Keratinocyte (primary cell): ENCODE measurements around the gene TXNL4A. TPM values are rescaled to one million over a fixed set of nuclear protein-coding genes. Genes with fewer than 3 reads are reported as not detected.
A peak's percentile ranks its signal among the peaks of the same experiment; 100 is the strongest.

Source experiments
- DNase-seq: peaks from one replicate; pipeline ENCODE4 v3.0.0-alpha.2; 2011; ENCODE audit warnings: low read depth, missing footprints, low spot score
- FAIRE-seq: peaks from 2 replicates; lab custom pipeline; 2011; peaks lifted over from hg19 to GRCh38; lab: Jason Lieb, UNC
- H2AFZ ChIP-seq: 2 replicates; pipeline ENCODE4 v1.6.0; 2012; ENCODE audit warnings: low read length, control low read depth, inconsistent platforms; ENCODE audit not compliant: control insufficient read depth
- H3K27ac ChIP-seq: 2 replicates; pipeline ENCODE4 v1.5.1; 2011; ENCODE audit warnings: low read length; ENCODE audit not compliant: control insufficient read depth, insufficient read depth
- H3K27me3 ChIP-seq: 3 replicates; pipeline ENCODE4 v1.6.0; 2011; ENCODE audit warnings: low read length; ENCODE audit not compliant: control insufficient read depth, insufficient read depth; ENCODE audit errors: extremely low read depth
- H3K36me3 ChIP-seq, 2 experiments: 2 replicates in 1 of 2; 3 replicates in 1 of 2; pipeline ENCODE4 v1.5.1; 2011; ENCODE audit warnings: low read length in 2 of 2, mild to moderate bottlenecking in 1 of 2; ENCODE audit not compliant: control insufficient read depth in 2 of 2, insufficient read depth in 2 of 2; ENCODE audit errors: extremely low read depth in 1 of 2
- H3K4me1 ChIP-seq: 3 replicates; pipeline ENCODE4 v1.5.1; 2011; ENCODE audit warnings: low read length; ENCODE audit not compliant: control insufficient read depth, insufficient read depth; ENCODE audit errors: extremely low read depth
- H3K4me2 ChIP-seq: 3 replicates; pipeline ENCODE4 v1.6.0; 2011; ENCODE audit warnings: low read depth, low read length; ENCODE audit not compliant: control insufficient read depth, insufficient read depth; ENCODE audit errors: extremely low read depth
- H3K4me3 ChIP-seq, 3 experiments: fragments of 200-600 bp in 1 of 3; sonication (generic) in 1 of 3; 2 replicates in 2 of 3; 3 replicates in 1 of 3; pipeline ENCODE4 v1.5.1; 2011 to 2016; ENCODE audit warnings: low read length in 3 of 3, mild to moderate bottlenecking in 3 of 3, control low read depth in 2 of 3, inconsistent platforms in 1 of 3, low read depth in 1 of 3, mixed read lengths in 1 of 3, mixed run types in 1 of 3, moderate library complexity in 1 of 3; ENCODE audit not compliant: control insufficient read depth in 2 of 3, insufficient read depth in 2 of 3; ENCODE audit errors: extremely low read depth in 1 of 3
- H3K79me2 ChIP-seq: 2 replicates; pipeline ENCODE4 v1.6.0; 2012; ENCODE audit warnings: low read length; ENCODE audit not compliant: control insufficient read depth, insufficient read depth
- H3K9ac ChIP-seq: 3 replicates; pipeline ENCODE4 v1.6.0; 2011; ENCODE audit warnings: low read length; ENCODE audit not compliant: control insufficient read depth, insufficient read depth; ENCODE audit errors: extremely low read depth
- H3K9me1 ChIP-seq: 3 replicates; pipeline ENCODE4 v1.6.0; 2011; ENCODE audit warnings: low read length; ENCODE audit not compliant: control insufficient read depth, insufficient read depth; ENCODE audit errors: extremely low read depth
- H3K9me3 ChIP-seq: 2 replicates; pipeline ENCODE4 v1.5.1; 2012; ENCODE audit warnings: low read depth, low read length; ENCODE audit not compliant: control insufficient read depth
- H4K20me1 ChIP-seq: 3 replicates; pipeline ENCODE4 v1.6.0; 2011; ENCODE audit warnings: low read length; ENCODE audit not compliant: control insufficient read depth, insufficient read depth; ENCODE audit errors: extremely low read depth
- CTCF ChIP-seq, 3 experiments: IDR thresholded peaks in 1 of 3; conservative IDR thresholded peaks in 1 of 3; optimal IDR thresholded peaks in 1 of 3; 2 replicates in 2 of 3; 3 replicates in 1 of 3; pipeline versions ENCODE3 to v1.5.1; 2011; ENCODE audit warnings: low read length in 3 of 3, mild to moderate bottlenecking in 3 of 3, moderate library complexity in 2 of 3, control low read depth in 1 of 3, inconsistent platforms in 1 of 3; ENCODE audit not compliant: insufficient read depth in 2 of 3; ENCODE audit errors: extremely low read depth in 1 of 3
- EZH2 ChIP-seq: IDR thresholded peaks from one replicate; pipeline ENCODE4 v1.6.1; 2012; ENCODE audit warnings: inconsistent platforms, mild to moderate bottlenecking, low read length, moderate library complexity
- dilution Hi-C: fragments of 300-500 bp; cut with MboI; formaldehyde crosslinking; loops from one replicate; pipeline ENCODE4 v1.7.0; 2020; ENCODE audit warnings: low sequenced_read_pairs; ENCODE audit not compliant: extremely low pct_ligation_motif_present
- polyA plus RNA-seq, 5 experiments: library from polyadenylated mRNA; depleted of rRNA in 3 of 5; stranded (reverse) in 3 of 5; stranded (forward) in 1 of 5; unstranded in 1 of 5; fragments of >200 nt; gene quantifications; 1 replicate in 1 of 5; 2 replicates in 3 of 5; 3 replicates in 1 of 5; pipeline versions ENCODE4 v1.2.1 to v1.2.3, GENCODE V29; 2011 to 2012; ENCODE audit warnings: missing spikeins in 2 of 5, low read depth in 1 of 5, low replicate concordance in 1 of 5

The TXNL4A gene
- polyA plus RNA-seq, 1 donor (not counting 4 experiments of a cell fraction or from before 2014, with no cell fraction given): 142 TPM

GRCh38 chr18:79964330-79965118 is 23.8 kb downstream of the TXNL4A start, which contains the start of gene HSBP1L1:
Gene HSBP1L1, plus strand, starts transcription at chr18:79964643. Its CDS starts 93 bp downstream, at chr18:79964736.
- peaks cover 40% of the 10 kb centered on the region for H3K4me1 ChIP-seq
- H3K4me3 ChIP-seq: peak within 1 kb of the TSS; percentile 76 to 83 (median 83)
- TF ChIP-seq CTCF (optimal IDR thresholded peaks at IDR 0.05 in 1 of 3, IDR thresholded peaks at IDR 0.05 in 1 of 3, conservative IDR thresholded peaks at IDR 0.05 in 1 of 3; ENCODE audit: extremely low read depth in 1 of 3, insufficient read depth in 2 of 3, low read length in 3 of 3) (peak in 1 of 3 experiments; percentile 44), EZH2 (no peak)
- H4K20me1 ChIP-seq: no peaks in the 10 kb centered on the region
- no peaks in the 10 kb centered on the region for H3K9me3 ChIP-seq
- no peaks in the 10 kb centered on the region for H3K27me3 ChIP-seq
- H2AFZ ChIP-seq: peak within 1 kb of the TSS; percentile 83
- H3K4me2 ChIP-seq: peak within 1 kb of the TSS; percentile 95
- no peaks in the 10 kb centered on the region for H3K9me1 ChIP-seq
- peak within 1 kb of the TSS; percentile 85 for H3K9ac ChIP-seq
- H3K27ac ChIP-seq: peak within 1 kb of the TSS; percentile 90
- dilution Hi-C loops: no loop called here
- peaks cover 17% of the 10 kb centered on the region for H3K79me2 ChIP-seq
- no peak for DNase-seq
- FAIRE-seq: no peak
- peaks cover 7 to 8% of the 10 kb centered on the region in 2 experiments for H3K36me3 ChIP-seq

GRCh38 chr18:79963658-79964329 is 24.6 kb downstream of the TXNL4A start:
- no peak for FAIRE-seq
- no peak for DNase-seq
- peaks cover 14% of the 10 kb centered on the region for H3K79me2 ChIP-seq
- no peak overlapping the region for H3K4me2 ChIP-seq
- H3K9me1 ChIP-seq: no peaks in the 10 kb centered on the region
- no peaks in the 10 kb centered on the region for H3K27me3 ChIP-seq
- peaks cover 7 to 8% of the 10 kb centered on the region in 2 experiments for H3K36me3 ChIP-seq
- peak overlapping the region in 1 of 3 experiments; percentile 83 for H3K4me3 ChIP-seq
- H2AFZ ChIP-seq: no peak overlapping the region
- H3K4me1 ChIP-seq: peaks cover 41% of the 10 kb centered on the region
- dilution Hi-C loops: no loop called here
- H3K27ac ChIP-seq: no peak overlapping the region
- TF ChIP-seq EZH2 (no peak), CTCF (optimal IDR thresholded peaks at IDR 0.05 in 1 of 3, IDR thresholded peaks at IDR 0.05 in 1 of 3, conservative IDR thresholded peaks at IDR 0.05 in 1 of 3; ENCODE audit: extremely low read depth in 1 of 3, insufficient read depth in 2 of 3, low read length in 3 of 3) (no peak)
- no peaks in the 10 kb centered on the region for H4K20me1 ChIP-seq
- no peaks in the 10 kb centered on the region for H3K9me3 ChIP-seq
- no peak overlapping the region for H3K9ac ChIP-seq
